K562 (cell line): ENCODE results near the gene TMIGD3. TPM values are rescaled to one million over a fixed set of nuclear protein-coding genes. Genes with fewer than 3 reads are reported as not detected.

Experiments
- FOXM1 ChIP-seq, 2 experiments: fragments of 450-650 bp in 1 of 2; sonication (generic) in 1 of 2; formaldehyde crosslinking in 1 of 2; IDR thresholded peaks; 2 replicates each; pipeline versions ENCODE4 v1.6.1 to v1.9.0; 2017 to 2022; ENCODE audit warnings: low read depth in 2 of 2, mild to moderate bottlenecking in 2 of 2, missing genetic modification reagents in 1 of 2, moderate library complexity in 1 of 2
- GTF2A2 ChIP-seq: IDR thresholded peaks from 2 replicates; pipeline ENCODE4 v1.6.1; 2016; ENCODE audit warnings: mild to moderate bottlenecking, missing genetic modification characterization, missing compliant biosample characterization
- GTF2F1 ChIP-seq: IDR thresholded peaks from 2 replicates; pipeline ENCODE4 v1.6.1; 2011; ENCODE audit warnings: low read depth, low read length, improper control_type of control experiment
- MYC ChIP-seq, 2 experiments: fragments of 250-450 bp in 1 of 2; sonication (Bioruptor Pico) in 1 of 2; IDR thresholded peaks; 2 replicates each; pipeline versions ENCODE4 v1.5.1 to v1.6.1; 2012 to 2021; ENCODE audit warnings: low read depth in 2 of 2, borderline replicate concordance in 1 of 2, improper control_type of control experiment in 1 of 2, low read length in 1 of 2, mild to moderate bottlenecking in 1 of 2, moderate library complexity in 1 of 2
- MYNN ChIP-seq, 2 experiments: sonication (generic); formaldehyde crosslinking in 1 of 2; IDR thresholded peaks; 2 replicates each; pipeline versions ENCODE4 v1.5.0 to v1.6.1; 2016 to 2020; ENCODE audit warnings: antibody characterized with exemption in 1 of 2, missing genetic modification reagents in 1 of 2
- NCOA4 ChIP-seq: fragments of 450-650 bp; IDR thresholded peaks from 2 replicates; pipeline ENCODE4 v1.6.1; 2018; ENCODE audit warnings: mild to moderate bottlenecking; ENCODE audit not compliant: partially characterized antibody
- REST ChIP-seq, 2 experiments: fragments of 450-650 bp; formaldehyde crosslinking in 1 of 2; IDR thresholded peaks; 2 replicates each; pipeline versions ENCODE4 v1.4.0 to v1.6.1; 2014 to 2020; ENCODE audit warnings: mild to moderate bottlenecking in 2 of 2, borderline replicate concordance in 1 of 2, low read depth in 1 of 2
- SMAD1 ChIP-seq: fragments of 150-350 bp; IDR thresholded peaks from 2 replicates; pipeline ENCODE4 v1.6.1; 2014; ENCODE audit warnings: low read length, low read depth; ENCODE audit not compliant: partially characterized antibody
- SP1 ChIP-seq: sonication (generic); formaldehyde crosslinking; IDR thresholded peaks from 2 replicates; pipeline ENCODE4 v1.8.1; 2022; ENCODE audit warnings: mild to moderate bottlenecking, missing genetic modification reagents
- SRSF3 ChIP-seq: fragments of 200-400 bp; formaldehyde crosslinking; IDR thresholded peaks from 2 replicates; pipeline ENCODE4 v1.6.1; 2016; ENCODE audit warnings: mild to moderate bottlenecking, low read length, moderate library complexity; ENCODE audit not compliant: insufficient read depth
- TEAD2 ChIP-seq: fragments of 450-650 bp; IDR thresholded peaks from 2 replicates; pipeline ENCODE4 v1.6.1; 2016; ENCODE audit warnings: missing genetic modification characterization, control low read depth, missing compliant biosample characterization
- USF2 ChIP-seq: sonication (generic); formaldehyde crosslinking; IDR thresholded peaks from 2 replicates; pipeline ENCODE4 v1.5.0; 2020; ENCODE audit warnings: missing genetic modification reagents
- ZFPM2 ChIP-seq: fragments of 250-450 bp; sonication (Bioruptor Pico); IDR thresholded peaks from 2 replicates; pipeline ENCODE4 v1.5.1; 2022; ENCODE audit warnings: mild to moderate bottlenecking
- polyA plus RNA-seq, 8 experiments: library from polyadenylated mRNA; depleted of rRNA in 4 of 8; stranded (reverse) in 5 of 8; unstranded in 3 of 8; fragments of >200 nt; fragmentation: Nextera tagmentation in 2 of 8; fragmentation: Illumina TruSeq in 1 of 8; extraction: Ambion mirVana in 2 of 8; extraction: Trizol in 1 of 8; gene quantifications; 2 replicates each; pipeline versions ENCODE4 v1.2.1 to v1.2.3, GENCODE V29; 2011 to 2014; ENCODE audit warnings: inconsistent platforms in 1 of 8, missing spikeins in 1 of 8
- total RNA-seq, 7 experiments: library from RNA; depleted of rRNA in 6 of 7; stranded (reverse); fragments of >200 nt in 6 of 7; fragmentation: Illumina TruSeq in 2 of 7; extraction: Trizol in 2 of 7; gene quantifications; 2 replicates each; pipeline versions ENCODE4 v1.2.1 to v1.2.3, GENCODE V29; 2011 to 2021; ENCODE audit warnings: low replicate concordance in 1 of 7

Gene TMIGD3
- total and polyA plus RNA-seq, 9 of the 15 experiments (the other 6 are each of a cell fraction or from before 2014, with no cell fraction given) = 0.11 to 0.13 (median 0.11) TPM; not detected in 6

GRCh38 chr1:111448918-111449702 lies 54.3 kb downstream of the TMIGD3 start, which contains the start of the genes ATP5PB and WDR77 (continued):
- TF ChIP-seq REST (IDR thresholded peaks at IDR 0.05; ENCODE audit: borderline replicate concordance) (peak; percentile 24; the same call in 1 of the 2 replicates), REST (CRISPR knock-in tag; IDR thresholded peaks at IDR 0.05; ENCODE audit: low read depth) (no peak; the same call in 1 of the 2 replicates), ZFPM2 (CRISPR knock-in tag) (no peak), GTF2F1 (no peak), FOXM1 (IDR thresholded peaks at IDR 0.05; ENCODE audit: low read depth) (peak; percentile 80; the same call in 1 of the 2 replicates), FOXM1 (CRISPR knock-in tag; IDR thresholded peaks at IDR 0.05; ENCODE audit: low read depth) (no peak), NCOA4 (no peak), SMAD1 (peak; percentile 75), MYC (IDR thresholded peaks at IDR 0.05; ENCODE audit: low read depth, low read length) (peak; percentile 98), MYC (CRISPR knock-in tag; IDR thresholded peaks at IDR 0.05; ENCODE audit: borderline replicate concordance, low read depth) (0 out of 2 replicates have a peak, but pooled peaks have one; percentile 53), SP1 (CRISPR knock-in tag) (peak; percentile 48; the same call in 1 of the 2 replicates), GTF2A2 (tag) (no peak), MYNN (IDR thresholded peaks at IDR 0.05) (no peak), MYNN (CRISPR knock-in tag; IDR thresholded peaks at IDR 0.05) (no peak), SRSF3 (0 out of 2 replicates have a peak, but pooled peaks have one; percentile 46), TEAD2 (no peak), USF2 (CRISPR knock-in tag) (peak; percentile 91)
